Measurements from ENCODE around the gene BLOC1S4.

The BLOC1S4 gene

DNA sequence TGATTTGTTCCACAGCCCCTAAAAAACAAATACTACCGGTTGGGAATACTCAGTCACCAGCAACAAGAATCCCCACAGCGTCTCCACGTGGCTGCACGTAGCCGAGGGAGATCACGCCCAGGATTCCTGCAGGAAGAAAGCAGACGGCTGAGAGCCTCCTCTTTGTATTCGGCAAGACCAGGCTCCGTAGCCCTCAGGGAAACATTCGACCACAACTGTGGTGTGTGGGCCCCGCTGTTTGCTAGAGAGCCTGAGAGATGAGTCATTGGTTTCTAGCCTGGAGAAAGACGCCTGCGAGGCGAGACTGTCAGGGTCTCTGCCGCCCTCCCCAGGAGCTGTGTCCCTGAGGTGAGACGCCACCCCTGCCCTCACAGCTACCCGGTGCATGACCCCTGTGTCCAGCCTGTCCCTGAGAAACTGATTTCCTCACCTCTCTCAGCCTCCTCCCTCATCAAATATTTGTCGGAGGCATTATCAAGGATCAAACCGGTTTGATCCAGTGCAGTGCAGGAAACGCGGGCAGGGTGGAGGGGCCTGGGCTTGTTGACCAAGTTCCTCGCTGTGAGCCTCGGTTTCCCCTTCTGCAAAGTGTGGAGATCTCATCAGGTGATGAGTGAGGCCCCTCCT lies 27.0 kb upstream of the BLOC1S4 start:
- no peak overlapping the region for H2BK15ac ChIP-seq (replicated peaks; ENCODE audit: low read depth)
- peak overlapping the region; percentile 44 for H3K9ac ChIP-seq (ENCODE audit: low read length)
- no peak overlapping the region for H2BK120ac ChIP-seq (ENCODE audit: low read depth, low read length)
- no peak overlapping the region for H3K23ac ChIP-seq (ENCODE audit: low read length)
- no peak overlapping the region for H4K8ac ChIP-seq (ENCODE audit: low read depth, low read length)
- H4K5ac ChIP-seq (ENCODE audit: low read length): no peak overlapping the region
- DNase-seq: peak; percentile 98
- WGBS (ENCODE audit: extremely low coverage, insufficient coverage, low lambda C conversion rate): no CpG with 5 or more reads among the region's 23 CpGs
- no peak overlapping the region for H3K4me3 ChIP-seq (ENCODE audit: low read length)
- peaks cover 9% of the 10 kb centered on the region for H3K4me1 ChIP-seq (ENCODE audit: control insufficient read depth, low read depth, low read length)
- H3K56ac ChIP-seq (ENCODE audit: low read length): peak overlapping the region; percentile 73
- H2AK5ac ChIP-seq (ENCODE audit: low read length): peak overlapping the region; percentile 77
- peak overlapping the region; percentile 32 for H3K27ac ChIP-seq (ENCODE audit: low read depth, low read length)
- H3K4me2 ChIP-seq (ENCODE audit: low read length): no peak overlapping the region
- peak overlapping the region; percentile 51 for H2BK5ac ChIP-seq (ENCODE audit: low read length)
- H3K27me3 ChIP-seq (ENCODE audit: insufficient read depth, low read length, poor library complexity): no peaks in the 10 kb centered on the region
- no peak overlapping the region for H3K18ac ChIP-seq (ENCODE audit: low read length)
- no peaks in the 10 kb centered on the region for H3K36me3 ChIP-seq (ENCODE audit: control insufficient read depth, insufficient read depth, low read length)
- H3K79me2 ChIP-seq (ENCODE audit: control insufficient read depth, insufficient read depth, low read length): no peaks in the 10 kb centered on the region
- H3K4ac ChIP-seq (ENCODE audit: low read depth, low read length): peak overlapping the region; percentile 5
- H3K79me1 ChIP-seq (ENCODE audit: low read length): no peaks in the 10 kb centered on the region

DNA sequence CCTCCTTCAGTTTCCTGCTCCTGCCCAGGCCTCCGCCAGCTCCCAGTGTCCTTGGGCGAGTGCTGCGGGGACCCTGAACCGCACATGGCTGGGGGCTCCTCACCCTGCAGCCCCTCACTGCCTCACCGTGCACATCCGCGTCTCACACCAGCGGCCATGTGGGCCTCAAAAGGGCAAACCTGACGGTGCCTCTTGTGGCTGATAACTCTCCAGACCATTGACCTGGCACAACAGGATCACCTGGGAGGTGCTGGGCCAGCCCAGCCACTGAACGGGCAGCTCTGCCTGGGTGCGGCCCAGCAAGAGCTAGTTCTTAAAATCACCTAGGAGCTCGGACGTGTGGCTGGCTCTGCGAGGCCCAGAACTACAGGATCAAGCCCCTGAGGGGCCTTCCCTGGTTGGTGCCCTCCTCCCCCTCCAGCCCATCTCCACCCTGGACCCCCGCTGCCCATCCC lies 26.4 kb upstream of the BLOC1S4 start:
- Histone ChIP-seq H3K4me2 (ENCODE audit: low read length) (no peak overlapping the region), H2BK5ac (ENCODE audit: low read length) (peak overlapping the region; percentile 51), H4K8ac (ENCODE audit: low read depth, low read length) (no peak overlapping the region), H3K79me1 (ENCODE audit: low read length) (no peaks in the 10 kb centered on the region), H3K9ac (ENCODE audit: low read length) (peak overlapping the region; percentile 22), H3K4me3 (ENCODE audit: low read length) (no peak overlapping the region), H3K56ac (ENCODE audit: low read length) (peak overlapping the region; percentile 73), H3K18ac (ENCODE audit: low read length) (no peak overlapping the region), H2BK15ac (replicated peaks; ENCODE audit: low read depth) (no peak overlapping the region), H3K27me3 (ENCODE audit: insufficient read depth, low read length, poor library complexity) (no peaks in the 10 kb centered on the region), H2BK120ac (ENCODE audit: low read depth, low read length) (no peak overlapping the region), H3K27ac (ENCODE audit: low read depth, low read length) (peak overlapping the region; percentile 32), H3K4ac (ENCODE audit: low read depth, low read length) (peak overlapping the region; percentile 5), H3K79me2 (ENCODE audit: control insufficient read depth, insufficient read depth, low read length) (no peaks in the 10 kb centered on the region), H3K4me1 (ENCODE audit: control insufficient read depth, low read depth, low read length) (peaks cover 9% of the 10 kb centered on the region), H3K23ac (ENCODE audit: low read length) (no peak overlapping the region), H2AK5ac (ENCODE audit: low read length) (peak overlapping the region; percentile 77), H3K36me3 (ENCODE audit: control insufficient read depth, insufficient read depth, low read length) (no peaks in the 10 kb centered on the region), H4K5ac (ENCODE audit: low read length) (peak overlapping the region; percentile 33)
- DNase-seq: no peak
- no CpG with 5 or more reads among the region's 15 CpGs for WGBS (ENCODE audit: extremely low coverage, insufficient coverage, low lambda C conversion rate)

DNA sequence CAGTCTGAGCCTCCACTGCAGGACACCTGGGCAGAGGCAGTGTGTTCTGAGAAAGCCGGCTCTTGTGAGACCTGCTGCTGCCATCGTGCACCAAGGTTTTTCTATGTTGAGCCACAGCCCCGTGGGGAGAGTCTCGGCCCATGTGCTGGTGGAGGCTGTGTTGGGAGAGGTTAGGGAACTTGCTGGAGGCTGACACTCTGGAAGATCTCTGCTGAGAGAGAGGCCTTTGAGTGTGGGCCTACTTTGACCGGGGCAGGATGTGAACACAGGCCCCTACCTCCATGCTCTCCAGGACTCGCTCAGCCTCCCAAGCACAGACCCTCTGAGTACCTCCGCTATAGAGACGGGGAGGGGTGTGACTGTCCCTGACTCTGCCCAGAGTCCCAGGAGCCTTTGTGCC lies 23.6 kb upstream of the BLOC1S4 start:
- Histone ChIP-seq H4K8ac (ENCODE audit: low read depth, low read length) (no peak overlapping the region), H3K79me1 (ENCODE audit: low read length) (no peaks in the 10 kb centered on the region), H3K4me1 (ENCODE audit: control insufficient read depth, low read depth, low read length) (peaks cover 9% of the 10 kb centered on the region), H3K23ac (ENCODE audit: low read length) (no peak overlapping the region), H3K18ac (ENCODE audit: low read length) (no peak overlapping the region), H3K4me3 (ENCODE audit: low read length) (no peak overlapping the region), H3K4me2 (ENCODE audit: low read length) (no peak overlapping the region), H4K5ac (ENCODE audit: low read length) (no peak overlapping the region), H3K4ac (ENCODE audit: low read depth, low read length) (no peak overlapping the region), H3K9ac (ENCODE audit: low read length) (no peak overlapping the region), H2BK120ac (ENCODE audit: low read depth, low read length) (no peak overlapping the region), H3K56ac (ENCODE audit: low read length) (peak overlapping the region; percentile 19), H2BK15ac (replicated peaks; ENCODE audit: low read depth) (no peak overlapping the region), H2BK5ac (ENCODE audit: low read length) (no peak overlapping the region), H3K27me3 (ENCODE audit: insufficient read depth, low read length, poor library complexity) (no peaks in the 10 kb centered on the region), H3K27ac (ENCODE audit: low read depth, low read length) (no peak overlapping the region), H3K36me3 (ENCODE audit: control insufficient read depth, insufficient read depth, low read length) (no peaks in the 10 kb centered on the region), H3K79me2 (ENCODE audit: control insufficient read depth, insufficient read depth, low read length) (no peaks in the 10 kb centered on the region), H2AK5ac (ENCODE audit: low read length) (no peak overlapping the region)
- no peak for DNase-seq
- WGBS (ENCODE audit: extremely low coverage, insufficient coverage, low lambda C conversion rate): no CpG with 5 or more reads among the region's 8 CpGs

DNA sequence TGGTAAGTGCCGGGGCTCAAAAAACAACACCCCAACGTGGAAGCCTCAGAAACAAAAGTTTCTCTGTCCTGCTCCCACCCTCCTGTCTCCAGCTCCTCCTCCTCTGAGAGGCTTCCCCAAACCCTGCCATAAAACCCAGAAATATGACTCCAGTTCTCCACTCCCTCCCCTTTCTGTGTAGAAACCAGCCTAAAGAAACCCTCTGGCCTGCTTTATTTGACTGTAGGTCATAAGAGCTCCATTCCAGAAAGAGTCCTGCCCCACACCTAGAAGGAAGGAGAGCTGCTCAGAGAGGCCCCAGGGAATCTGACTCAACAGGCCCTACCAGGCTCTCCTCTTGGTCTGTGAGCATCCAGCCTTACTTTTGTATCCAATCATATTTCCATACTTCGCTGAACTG lies 23.2 kb upstream of the BLOC1S4 start:
- Histone ChIP-seq H3K79me2 (ENCODE audit: control insufficient read depth, insufficient read depth, low read length) (no peaks in the 10 kb centered on the region), H3K4me1 (ENCODE audit: control insufficient read depth, low read depth, low read length) (peaks cover 9% of the 10 kb centered on the region), H3K18ac (ENCODE audit: low read length) (no peak overlapping the region), H2AK5ac (ENCODE audit: low read length) (no peak overlapping the region), H2BK15ac (replicated peaks; ENCODE audit: low read depth) (no peak overlapping the region), H3K9ac (ENCODE audit: low read length) (no peak overlapping the region), H3K79me1 (ENCODE audit: low read length) (no peaks in the 10 kb centered on the region), H3K4me3 (ENCODE audit: low read length) (no peak overlapping the region), H4K5ac (ENCODE audit: low read length) (no peak overlapping the region), H3K23ac (ENCODE audit: low read length) (no peak overlapping the region), H4K8ac (ENCODE audit: low read depth, low read length) (no peak overlapping the region), H3K36me3 (ENCODE audit: control insufficient read depth, insufficient read depth, low read length) (no peaks in the 10 kb centered on the region), H2BK5ac (ENCODE audit: low read length) (no peak overlapping the region), H3K27ac (ENCODE audit: low read depth, low read length) (no peak overlapping the region), H3K27me3 (ENCODE audit: insufficient read depth, low read length, poor library complexity) (no peaks in the 10 kb centered on the region), H3K56ac (ENCODE audit: low read length) (no peak overlapping the region), H3K4ac (ENCODE audit: low read depth, low read length) (no peak overlapping the region), H2BK120ac (ENCODE audit: low read depth, low read length) (no peak overlapping the region), H3K4me2 (ENCODE audit: low read length) (no peak overlapping the region)
- WGBS (ENCODE audit: extremely low coverage, insufficient coverage, low lambda C conversion rate): no CpG with 5 or more reads among the region's 3 CpGs
- no peak for DNase-seq

DNA sequence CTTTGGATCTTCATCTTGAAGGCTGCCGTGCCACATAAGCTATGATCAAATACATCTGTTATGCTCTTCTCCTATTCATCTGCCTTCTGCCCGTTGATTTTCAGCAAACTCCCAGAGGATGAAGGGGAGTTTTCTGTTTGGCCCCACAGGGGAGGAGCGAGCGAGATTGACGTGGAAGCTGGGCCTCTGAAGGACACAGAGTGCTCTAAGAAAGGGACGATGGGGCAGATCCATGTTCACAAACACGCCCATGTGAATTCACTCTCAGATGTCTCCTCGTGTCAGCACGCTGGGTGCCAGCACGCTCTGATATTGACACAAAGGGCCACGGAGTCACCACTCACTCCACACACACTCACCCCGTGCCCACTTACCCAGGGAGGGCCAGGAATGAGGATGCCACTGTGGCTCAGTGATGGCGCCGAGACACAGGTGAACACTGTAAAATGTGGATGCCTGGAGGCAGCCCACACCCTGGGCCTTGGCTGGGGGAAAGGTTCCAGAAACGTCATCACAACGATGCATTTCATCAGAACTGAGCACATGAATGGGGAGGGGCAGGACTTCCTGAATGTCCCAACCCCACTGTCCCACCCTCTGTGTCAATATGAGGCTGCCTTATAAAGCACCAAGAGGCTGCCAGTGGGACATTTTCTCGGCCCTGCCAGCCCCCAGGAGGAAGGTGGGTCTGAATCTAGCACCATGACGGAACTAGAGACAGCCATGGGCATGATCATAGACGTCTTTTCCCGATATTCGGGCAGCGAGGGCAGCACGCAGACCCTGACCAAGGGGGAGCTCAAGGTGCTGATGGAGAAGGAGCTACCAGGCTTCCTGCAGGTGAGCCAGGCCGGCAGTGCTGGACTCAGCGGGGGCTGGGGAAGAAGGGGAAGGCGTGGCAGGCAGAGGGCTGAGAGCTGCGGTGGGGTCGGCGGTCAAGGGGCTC lies 22.5 kb upstream of the BLOC1S4 start, which contains the start of gene S100P:
TSS of gene S100P (plus strand) at position 648 of the 946 bp plus-strand sequence. CDS start at position 703, 55 bp downstream.
- H3K27me3 ChIP-seq (ENCODE audit: insufficient read depth, low read length, poor library complexity): no peaks in the 10 kb centered on the region

More for the DNA sequence above, 22.5 kb upstream of the BLOC1S4 start, which contains the start of gene S100P:
- no peak for DNase-seq
- Histone ChIP-seq H3K36me3 (ENCODE audit: control insufficient read depth, insufficient read depth, low read length) (no peaks in the 10 kb centered on the region), H2BK15ac (replicated peaks; ENCODE audit: low read depth) (no peak within 1 kb of the TSS), H2BK120ac (ENCODE audit: low read depth, low read length) (no peak within 1 kb of the TSS), H3K9ac (ENCODE audit: low read length) (no peak within 1 kb of the TSS), H3K23ac (ENCODE audit: low read length) (no peak within 1 kb of the TSS), H4K8ac (ENCODE audit: low read depth, low read length) (no peak within 1 kb of the TSS), H3K4me3 (ENCODE audit: low read length) (no peak within 1 kb of the TSS), H3K4ac (ENCODE audit: low read depth, low read length) (no peak within 1 kb of the TSS), H2AK5ac (ENCODE audit: low read length) (no peak within 1 kb of the TSS), H3K4me2 (ENCODE audit: low read length) (no peak within 1 kb of the TSS), H4K5ac (ENCODE audit: low read length) (no peak within 1 kb of the TSS), H3K56ac (ENCODE audit: low read length) (no peak within 1 kb of the TSS), H3K79me2 (ENCODE audit: control insufficient read depth, insufficient read depth, low read length) (no peaks in the 10 kb centered on the region), H3K79me1 (ENCODE audit: low read length) (no peaks in the 10 kb centered on the region), H3K18ac (ENCODE audit: low read length) (no peak within 1 kb of the TSS), H3K4me1 (ENCODE audit: control insufficient read depth, low read depth, low read length) (peaks cover 9% of the 10 kb centered on the region), H3K27ac (ENCODE audit: low read depth, low read length) (no peak within 1 kb of the TSS), H2BK5ac (ENCODE audit: low read length) (no peak within 1 kb of the TSS)
- no CpG with 5 or more reads among the region's 29 CpGs for WGBS (ENCODE audit: extremely low coverage, insufficient coverage, low lambda C conversion rate)
